ENCODE results near the gene RPS14. TPM values are rescaled to one million over a fixed set of nuclear protein-coding genes. Genes with fewer than 3 reads are reported as not detected.

Gene RPS14
- total RNA-seq, 1 donor from 2014 or later, result 1,285 TPM

DNA sequence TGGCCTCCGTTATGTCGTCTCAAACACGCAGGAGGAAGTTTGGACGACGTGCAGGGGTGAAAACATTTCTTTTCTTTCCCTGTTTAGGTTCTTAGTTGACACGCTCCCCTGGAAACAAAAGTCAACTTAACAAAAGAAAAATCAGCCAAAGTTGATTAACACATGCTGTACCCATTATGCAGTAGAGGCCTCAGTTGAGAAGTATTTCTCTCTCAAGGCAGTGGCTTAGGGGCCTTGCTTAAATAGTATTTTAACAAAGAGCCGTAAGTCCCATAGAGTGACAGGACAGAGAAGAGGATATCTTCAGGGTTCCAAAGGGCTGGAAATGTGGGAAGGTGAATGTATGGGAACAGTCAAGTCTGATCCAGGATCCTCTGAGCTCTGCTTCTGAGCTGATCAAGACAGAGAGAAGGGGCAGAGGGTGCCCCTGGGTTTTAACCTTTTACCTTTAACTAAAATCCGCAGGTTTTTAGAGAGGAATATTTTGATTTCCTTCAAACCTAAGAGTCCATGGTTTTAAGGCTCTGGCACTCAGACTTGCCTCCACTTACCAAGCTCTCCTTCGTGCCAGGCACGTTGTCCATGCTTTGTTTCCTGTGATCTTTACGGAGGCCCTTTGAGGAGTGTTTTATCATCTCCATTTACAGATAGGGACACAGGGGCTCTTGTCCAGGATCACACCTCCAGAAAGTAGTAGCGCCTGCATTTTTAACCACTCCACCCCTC lies 36.2 kb downstream of the RPS14 start:
- no peak for DNase-seq (ENCODE audit: low read depth)

GRCh38 chr5:150412319-150413175 lies 37.0 kb downstream of the RPS14 start, which contains the start of gene CD74:
TSS of gene CD74 (minus strand) at chr5:150412910. CDS start at chr5:150412749, 161 bp downstream.
- DNase-seq (ENCODE audit: low read depth), result peak; percentile 86

DNA sequence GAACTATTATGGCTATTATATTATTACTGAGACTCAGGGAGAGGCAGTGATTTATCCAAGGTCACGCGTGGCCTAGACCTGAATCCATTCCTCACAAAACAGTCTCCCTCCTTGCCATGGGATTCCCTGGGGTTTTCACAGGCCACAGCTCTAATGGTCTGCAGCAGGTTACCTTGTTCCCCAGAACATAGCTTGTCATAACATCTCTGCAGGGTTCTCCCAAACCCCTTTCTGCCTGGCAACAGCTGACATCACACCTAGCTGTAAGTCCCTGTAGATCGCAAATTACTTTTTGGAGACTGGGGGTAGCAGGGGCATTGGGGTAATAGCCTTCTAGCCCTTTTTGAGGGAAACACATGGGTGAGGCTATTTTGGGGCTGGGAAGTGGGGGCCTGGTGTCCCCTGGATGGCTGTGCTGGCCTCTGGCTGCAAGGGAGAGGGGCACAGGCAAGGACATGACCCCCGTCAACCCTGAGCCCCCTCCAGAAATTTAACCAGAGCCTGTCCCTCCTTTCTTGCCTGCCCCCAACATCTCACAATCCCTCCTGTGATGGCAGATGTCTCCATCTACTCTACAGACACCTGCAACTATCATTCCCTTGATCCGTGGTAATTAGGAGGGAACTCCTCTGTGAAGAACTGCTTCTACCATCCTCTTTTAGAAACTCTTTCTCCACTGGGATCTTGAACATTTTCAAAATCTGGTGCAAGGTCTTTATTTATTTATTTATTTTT lies 38.1 kb downstream of the RPS14 start:
- DNase-seq (ENCODE audit: low read depth), result peak; percentile 39

DNA sequence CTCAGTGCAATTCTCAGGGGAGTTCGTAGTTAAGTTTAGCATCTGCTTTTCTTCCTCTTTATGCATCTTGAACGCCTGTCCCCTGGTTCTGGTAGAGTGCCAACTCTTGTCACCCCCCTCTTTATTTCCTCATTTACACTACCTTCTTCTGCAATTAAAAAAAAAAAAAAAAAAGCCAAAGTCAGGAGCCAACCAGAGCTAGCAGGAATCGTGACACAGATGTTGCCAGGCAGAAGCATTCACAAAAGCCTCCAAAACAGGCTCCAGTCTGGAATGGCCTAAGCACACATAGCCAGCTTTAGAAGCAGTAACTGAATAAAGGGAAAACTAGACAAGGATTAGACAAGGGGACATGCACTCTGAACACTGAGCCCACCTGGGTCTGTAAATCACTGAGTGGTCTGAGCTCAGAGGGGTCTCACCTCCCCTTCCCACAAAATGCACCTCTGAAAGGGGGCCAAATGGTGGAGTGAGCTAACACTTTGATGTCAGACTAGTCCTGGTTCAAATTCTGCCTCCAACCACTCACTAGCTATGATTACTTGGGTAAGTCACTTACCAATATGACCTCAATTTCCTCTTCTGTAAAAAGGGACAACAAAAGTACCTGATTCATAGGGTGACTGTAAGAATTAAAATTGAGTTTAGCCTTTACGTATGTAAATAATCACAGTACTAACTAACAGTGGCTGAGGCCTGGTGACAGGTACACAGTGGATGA lies 38.9 kb downstream of the RPS14 start:
- peak; percentile 85 for DNase-seq (ENCODE audit: low read depth)

- DNase-seq (ENCODE audit: low read depth), result peak; percentile 90
Measured at GRCh38 chr5:150409638-150410523, 39.7 kb downstream of the RPS14 start.

DNA sequence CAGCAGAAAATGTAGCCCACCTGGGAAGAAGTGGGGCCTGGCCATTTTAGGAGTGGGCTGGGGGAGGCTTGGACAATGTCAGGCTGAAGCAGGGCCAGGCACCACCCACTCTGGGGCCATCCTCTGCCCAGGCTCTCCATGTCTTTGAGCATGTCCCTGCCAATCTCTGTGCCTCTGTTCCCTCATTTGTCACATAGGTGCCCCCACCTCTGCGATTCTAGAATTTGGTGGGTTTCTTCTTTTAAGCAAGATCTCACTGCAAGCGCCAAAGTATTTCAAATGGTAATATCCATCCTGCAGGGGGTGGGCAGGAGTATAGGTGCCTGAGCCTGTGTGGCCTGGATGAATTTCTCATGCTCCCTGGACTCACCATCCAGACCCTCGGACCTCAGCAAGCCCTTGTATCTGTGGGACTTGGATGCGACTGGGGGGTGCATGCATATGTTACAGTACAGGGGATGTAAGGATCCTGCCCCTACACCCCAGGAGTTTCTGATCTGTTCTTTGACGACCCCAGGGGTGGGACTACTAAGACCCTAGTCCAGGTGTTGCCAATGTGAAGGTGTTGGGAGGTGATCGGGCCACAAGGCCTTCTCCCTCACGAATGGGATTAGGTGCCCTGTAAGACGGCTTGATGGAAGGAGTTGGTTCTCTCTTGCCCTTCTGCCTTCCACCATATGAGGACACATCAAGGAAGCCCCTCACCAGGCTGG lies 41.2 kb downstream of the RPS14 start:
- DNase-seq (ENCODE audit: low read depth), result no peak

DNA sequence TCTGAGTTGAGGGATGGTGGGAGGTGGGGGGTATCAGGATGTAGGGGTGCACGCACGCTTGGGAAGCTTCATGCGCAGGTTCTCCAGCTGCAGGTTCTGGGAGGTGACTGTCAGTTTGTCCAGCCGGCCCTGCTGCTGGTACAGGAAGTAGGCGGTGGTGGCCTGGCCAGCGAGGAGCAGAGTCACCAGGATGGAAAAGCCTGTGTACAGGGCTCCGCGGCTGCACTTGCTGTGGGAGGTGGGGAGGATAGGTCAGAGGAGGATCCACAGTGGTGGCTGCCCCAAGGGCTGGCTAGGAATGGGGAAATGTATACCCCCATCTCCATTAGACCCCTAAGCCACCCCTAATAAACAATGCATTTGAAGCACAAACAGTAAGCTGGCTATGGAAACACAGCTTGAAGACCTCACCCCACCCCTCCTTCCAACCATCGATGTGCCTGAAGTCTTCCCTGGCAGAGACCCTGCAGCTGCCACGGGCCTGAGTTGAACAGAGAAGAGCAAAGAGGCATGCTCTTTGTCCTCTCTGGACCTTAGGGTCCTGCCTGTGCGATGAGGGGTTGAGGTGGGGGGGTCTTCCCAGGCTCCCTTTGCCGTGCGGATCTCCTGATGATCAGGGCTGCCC lies 42.3 kb downstream of the RPS14 start:
- DNase-seq (ENCODE audit: low read depth), result no peak

DNA sequence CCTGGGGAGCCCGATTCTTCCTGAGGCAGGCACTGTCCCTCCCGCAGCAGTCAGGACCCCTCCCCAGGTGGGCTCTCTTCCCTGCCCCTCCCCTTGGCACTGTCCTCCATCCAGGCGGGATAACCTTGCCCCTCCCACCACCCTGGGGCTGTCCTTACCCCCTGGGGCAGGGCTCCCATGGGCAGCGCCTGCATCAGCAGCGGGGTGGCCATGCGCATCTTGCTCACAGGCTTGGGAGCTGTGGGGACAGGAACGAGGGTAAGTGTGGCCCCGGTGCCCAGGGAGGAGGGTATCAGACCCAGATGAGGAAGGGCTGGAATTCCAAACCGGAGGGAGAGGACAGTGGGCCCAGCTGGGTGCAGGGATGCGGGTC lies 42.8 kb downstream of the RPS14 start:
- DNase-seq (ENCODE audit: low read depth), result no peak

DNA sequence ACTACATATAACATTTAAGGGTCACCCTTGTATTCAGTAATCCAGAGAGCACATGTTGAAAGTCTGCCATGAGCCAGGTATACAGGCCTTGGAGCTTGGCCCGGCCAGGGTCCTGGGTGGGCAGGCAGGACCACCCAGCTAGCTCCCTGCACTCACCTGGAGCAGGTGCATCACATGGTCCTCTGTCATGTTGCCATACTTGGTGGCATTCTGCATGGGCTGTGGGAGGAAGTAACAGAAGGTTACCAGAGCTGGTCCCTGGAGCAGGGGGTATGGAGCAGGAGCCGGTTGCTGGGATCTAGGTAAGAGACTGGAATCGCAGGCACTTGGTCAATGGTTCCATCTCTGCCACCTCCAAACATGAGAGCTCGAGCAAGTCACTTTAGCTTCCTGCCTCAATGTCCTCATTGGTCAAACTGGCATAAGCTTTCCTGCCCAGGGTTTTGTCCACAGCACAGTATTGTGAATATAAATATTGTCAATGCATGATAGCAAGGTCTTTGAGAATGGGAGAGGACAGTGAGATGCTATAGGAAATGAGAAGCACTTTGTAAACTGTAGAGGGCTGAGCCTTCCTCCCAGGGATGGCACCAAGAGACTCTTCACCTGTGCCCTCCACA lies 43.3 kb downstream of the RPS14 start:
- no peak for DNase-seq (ENCODE audit: low read depth)

- DNase-seq (ENCODE audit: low read depth), result no peak
Measured at GRCh38 chr5:150404941-150405816, 44.4 kb downstream of the RPS14 start.

DNA sequence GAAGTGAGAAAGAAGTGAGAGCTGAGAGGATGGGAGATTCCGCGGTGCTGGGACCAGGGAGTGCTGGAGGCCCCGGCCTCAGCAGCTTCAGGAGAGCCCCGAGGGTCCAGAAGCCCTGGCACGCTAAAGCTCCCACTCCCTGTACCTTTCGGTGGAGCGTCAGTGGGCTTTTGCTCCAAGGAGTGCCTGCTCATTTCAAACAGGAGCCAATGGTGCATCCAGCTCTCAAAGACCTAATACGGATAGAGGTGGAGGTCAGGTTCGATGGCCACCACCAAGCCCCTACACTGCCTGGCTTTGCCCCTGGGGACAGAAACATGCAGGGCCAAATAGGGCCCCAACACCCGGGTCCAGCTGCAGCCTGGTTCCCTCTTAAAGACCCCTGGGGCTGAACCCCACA lies 45.0 kb downstream of the RPS14 start:
- no peak for DNase-seq (ENCODE audit: low read depth)

DNA sequence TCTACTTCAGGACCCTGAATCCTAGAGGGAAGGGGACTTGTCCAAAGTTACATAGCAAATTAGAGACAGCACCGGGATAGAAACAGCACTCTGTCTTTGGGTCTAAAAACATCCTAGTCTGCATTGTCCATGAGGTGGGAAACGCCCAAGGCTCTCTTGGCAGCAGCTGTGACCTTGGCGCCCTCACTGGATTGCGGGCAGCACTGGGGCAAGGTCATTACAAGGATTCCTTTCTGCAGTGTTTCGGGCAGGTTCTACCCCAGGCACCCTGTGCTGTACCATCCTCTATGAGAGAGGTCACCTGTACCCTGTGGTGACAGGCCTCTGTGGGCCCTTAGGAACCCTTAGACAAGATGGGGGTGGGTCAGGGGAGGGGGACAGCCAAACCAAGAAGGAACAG lies 45.4 kb downstream of the RPS14 start:
- no peak for DNase-seq (ENCODE audit: low read depth)

DNA sequence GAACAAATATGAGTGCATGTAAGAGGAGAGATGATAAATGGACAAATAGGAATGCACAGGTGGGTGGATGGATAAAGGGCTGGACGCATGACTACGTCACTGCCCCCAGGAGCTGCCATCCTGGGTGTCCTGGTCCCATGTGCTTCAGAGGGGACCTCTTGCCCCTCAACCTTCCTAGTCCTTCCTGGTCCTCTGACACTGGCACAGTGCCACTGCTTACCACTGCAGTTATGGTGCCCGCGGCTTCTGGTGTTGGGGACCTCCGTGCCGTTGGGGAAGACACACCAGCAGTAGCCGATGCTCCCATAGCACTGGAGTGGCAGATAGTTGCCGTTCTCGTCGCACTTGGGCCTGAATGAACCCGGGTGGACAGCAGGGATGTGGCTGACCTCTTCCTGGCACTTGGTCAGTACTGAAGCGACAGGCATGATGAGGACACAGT lies 46.6 kb downstream of the RPS14 start:
- no peak for DNase-seq (ENCODE audit: low read depth)

DNA sequence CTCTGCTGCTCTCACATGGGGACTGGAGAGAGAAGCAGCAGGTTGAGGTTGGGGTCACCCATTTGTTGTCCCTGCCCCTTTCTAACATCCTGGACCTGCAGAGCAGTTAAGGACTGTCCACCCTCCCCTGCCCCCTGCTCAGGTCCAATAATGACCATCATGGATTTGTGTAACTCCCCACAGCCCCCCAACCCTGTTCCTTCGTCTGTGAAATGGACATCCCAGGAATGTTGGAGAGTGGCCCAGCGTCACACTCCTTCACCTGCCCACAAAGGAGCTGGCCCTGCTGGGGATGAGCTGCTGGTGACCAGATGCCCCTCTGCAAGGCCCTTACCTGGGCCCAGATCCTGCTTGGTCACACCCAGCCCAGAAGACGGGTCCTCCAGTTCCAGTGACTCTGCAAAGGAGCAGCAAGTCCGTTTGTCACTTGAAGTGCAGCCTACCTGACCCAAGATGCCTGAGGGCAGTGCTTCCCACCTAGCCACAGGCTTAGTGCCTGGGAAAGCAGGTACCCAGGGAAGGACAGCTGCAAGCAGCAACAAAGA lies 47.2 kb downstream of the RPS14 start:
- DNase-seq (ENCODE audit: low read depth), result no peak

GRCh38 chr5:150401376-150402228 lies 47.9 kb downstream of the RPS14 start:
- DNase-seq (ENCODE audit: low read depth), result no peak

DNA sequence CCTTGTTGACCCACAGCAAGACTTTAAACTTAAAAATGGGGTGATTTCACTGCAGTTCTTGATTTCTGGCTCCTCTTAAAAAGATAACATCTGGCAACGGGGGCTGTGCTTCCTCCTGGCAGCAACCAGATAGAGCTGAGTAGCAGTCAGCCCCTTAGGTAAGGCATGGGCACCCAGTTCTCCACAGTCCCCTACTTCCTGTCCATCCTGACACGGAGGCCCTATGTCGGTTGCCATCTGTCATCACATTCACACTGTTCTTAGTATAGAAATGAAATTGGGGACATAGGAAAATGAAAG lies 48.5 kb downstream of the RPS14 start:
- no peak for DNase-seq (ENCODE audit: low read depth)

Data from renal cortical epithelial cell (primary cell).